ENCODE data around the gene ADAMTS13.
"Not testable (repeated sequence)": the region's sequence is repeated elsewhere in the genome, so short reads cannot be mapped to it uniquely, and the experiment has no call there.

The ADAMTS13 gene

DNA sequence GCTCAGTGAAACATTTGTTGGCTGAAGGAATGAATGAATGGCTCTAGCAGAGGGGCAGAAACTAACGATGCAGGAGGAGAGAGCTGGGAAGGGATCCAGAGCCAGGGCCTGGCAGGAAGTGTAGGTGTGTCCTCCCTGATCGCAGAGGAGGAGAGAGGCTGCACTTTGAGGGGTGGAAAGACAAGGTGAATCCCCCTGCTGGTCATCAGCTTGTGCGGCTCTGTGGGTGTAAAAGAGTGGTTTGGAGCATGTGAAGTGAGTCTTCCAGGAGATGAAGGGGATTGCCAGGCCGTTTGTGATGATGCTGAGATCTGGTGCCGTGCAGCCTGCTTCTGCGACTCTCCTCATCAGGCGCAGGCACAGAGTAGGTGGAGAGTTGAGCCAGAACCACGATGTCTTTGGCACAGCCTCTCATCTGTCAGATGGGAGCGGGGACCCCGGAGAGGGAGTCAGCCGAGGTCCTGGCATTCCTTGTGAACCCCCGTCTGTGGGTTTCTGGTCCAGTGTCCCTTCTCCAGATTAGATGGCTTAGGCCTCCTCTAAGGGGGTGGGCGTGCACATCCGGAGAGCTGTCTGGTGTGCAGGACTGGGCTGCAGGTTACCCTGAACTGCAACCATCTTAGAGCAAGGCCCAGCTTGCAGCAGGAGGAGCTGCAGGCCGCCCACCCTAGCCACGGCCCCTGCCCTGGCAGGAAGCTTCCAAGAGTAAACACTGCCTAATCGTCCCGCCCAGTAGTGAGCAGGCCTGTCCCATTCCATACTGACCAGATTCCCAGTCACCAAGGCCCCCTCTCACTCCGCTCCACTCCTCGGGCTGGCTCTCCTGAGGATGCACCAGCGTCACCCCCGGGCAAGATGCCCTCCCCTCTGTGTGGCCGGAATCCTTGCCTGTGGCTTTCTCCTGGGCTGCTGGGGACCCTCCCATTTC, at the start of gene ADAMTS13:
Gene ADAMTS13, plus strand, starts transcription at position 753 of the 928 bp plus-strand sequence. Its CDS starts 77 bp downstream, at position 830.
- no peak for DNase-seq

DNA sequence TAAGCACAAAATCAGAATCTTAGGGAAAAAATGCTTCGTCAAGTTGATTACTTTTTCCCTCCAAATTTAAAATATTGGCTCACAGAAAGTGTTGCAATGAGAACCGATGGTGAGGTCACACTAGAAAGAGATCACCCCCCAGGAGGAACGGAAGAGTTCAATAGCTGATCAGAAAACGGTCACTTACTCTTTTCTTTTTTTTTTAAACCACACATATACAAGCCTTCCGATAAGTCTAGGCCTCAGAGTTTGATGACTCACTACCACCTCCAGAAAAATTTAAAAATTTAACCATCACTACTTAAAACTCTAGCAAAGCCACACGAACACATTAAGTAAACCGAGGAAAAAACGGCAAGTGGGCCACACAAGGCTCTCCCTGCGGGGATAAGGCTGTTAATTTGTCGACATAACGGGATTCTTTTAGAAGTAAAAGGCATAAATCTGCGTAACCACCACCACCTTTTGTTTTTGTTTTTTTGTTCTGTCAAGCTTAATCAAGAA, 47.5 kb upstream of the ADAMTS13 start:
- DNase-seq = no peak

DNA sequence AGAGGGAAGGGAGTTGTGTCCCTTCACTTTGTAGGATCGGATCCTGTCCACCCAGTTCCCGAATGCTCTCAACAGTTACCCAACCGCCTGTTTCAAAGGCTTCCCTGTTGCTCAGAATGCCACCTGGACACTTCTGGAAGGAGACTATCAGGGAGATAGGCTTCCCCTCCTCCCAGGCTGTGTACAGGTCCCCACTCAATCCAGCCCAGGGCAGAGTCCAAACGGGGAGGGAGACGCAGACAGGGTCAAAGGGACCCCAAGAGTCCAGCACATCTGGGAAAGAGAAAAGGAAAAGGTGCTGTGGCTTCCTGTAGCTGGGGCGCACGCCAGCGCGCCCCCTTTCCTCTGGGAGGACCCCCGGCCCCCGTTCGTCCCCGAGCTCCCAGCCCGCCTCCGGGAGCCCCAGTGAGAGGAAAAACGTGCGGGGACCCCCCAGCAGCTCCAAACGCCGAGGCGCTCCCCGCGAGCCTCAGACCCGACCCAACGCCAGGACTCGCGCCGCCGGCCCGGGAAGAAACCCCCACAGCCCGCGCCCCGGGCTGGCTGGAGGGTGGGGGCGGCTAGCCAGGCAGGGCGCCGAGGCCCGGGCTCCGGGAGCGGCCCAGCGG, 46.9 kb upstream of the ADAMTS13 start:
- DNase-seq = peak in 1 of 2 experiments; percentile 54

DNA sequence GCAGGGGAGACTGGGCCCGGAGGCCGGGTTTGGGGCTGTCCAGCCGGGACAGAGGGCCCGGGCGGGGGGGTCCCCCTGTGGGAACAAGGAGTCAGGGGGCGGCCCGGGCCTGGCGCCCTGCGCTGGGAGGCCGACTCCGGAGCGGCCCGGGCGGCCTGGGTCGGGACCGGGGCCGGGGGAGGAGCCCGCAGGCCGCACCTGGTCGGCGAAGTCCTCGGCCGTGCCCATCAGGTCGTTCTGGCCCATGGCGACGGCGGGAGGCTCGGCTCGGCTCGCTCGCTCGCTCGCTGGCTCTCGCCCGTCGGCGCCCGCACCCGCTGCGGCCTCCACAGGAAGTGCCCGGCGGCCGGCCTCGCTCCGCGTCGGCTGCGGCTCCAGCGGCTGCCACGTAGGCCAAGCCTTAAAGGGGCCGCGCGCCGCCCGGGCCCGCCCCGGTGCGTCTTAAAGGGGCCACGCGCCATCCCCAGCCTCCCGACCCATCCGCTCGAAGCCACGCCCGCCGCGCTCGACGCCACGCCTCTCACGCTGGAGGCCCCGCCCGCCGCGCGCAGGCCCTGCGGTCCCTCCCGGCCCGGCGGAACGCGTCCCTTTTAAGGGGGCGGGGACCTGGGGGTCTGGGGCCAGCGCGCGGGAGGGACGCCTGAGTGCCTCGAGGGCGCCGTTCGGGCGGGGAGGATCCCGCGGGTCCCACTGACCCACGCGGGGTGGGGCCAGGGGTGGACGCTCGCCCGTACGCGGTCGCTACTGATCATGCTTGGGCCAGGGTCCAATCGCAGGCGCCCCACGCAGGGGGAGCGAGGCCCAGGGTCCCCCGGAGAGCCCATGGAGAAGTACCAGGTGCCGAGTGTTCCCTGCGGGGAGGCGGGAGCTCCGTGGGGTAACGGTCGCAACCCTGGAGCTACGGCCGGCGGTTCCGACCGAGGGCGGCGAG, 46.2 kb upstream of the ADAMTS13 start, which contains the start of the genes STKLD1 and SURF4:
Gene STKLD1, plus strand, starts transcription at position 643 of the 931 bp plus-strand sequence. Its CDS starts 108 bp downstream, at position 751.
Gene SURF4, minus strand, starts transcription at position 337 of the 931 bp plus-strand sequence. Its CDS starts 91 bp downstream, at position 246.
- DNase-seq = peak; percentile 91 to 96

DNA sequence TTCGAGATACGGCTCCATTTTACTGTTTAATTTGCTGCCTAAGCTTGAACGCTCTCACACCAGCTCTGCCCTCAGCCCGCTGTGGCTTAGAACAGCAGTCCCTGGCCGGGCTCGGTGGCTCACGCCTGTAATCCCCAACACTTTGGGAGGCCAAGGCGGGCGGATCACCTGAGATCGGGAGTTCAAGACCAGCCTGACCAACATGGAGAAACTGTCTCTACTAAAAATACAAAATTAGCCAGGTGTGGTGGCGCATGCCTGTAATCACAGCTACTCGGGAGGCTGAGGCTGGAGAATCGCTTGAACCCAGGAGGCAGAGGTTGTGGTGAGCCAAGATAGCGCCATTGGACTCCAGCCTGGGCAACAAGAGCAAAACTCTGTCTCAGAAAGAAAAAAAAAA, 44.9 kb upstream of the ADAMTS13 start:
- not testable (repeated sequence) for DNase-seq

DNA sequence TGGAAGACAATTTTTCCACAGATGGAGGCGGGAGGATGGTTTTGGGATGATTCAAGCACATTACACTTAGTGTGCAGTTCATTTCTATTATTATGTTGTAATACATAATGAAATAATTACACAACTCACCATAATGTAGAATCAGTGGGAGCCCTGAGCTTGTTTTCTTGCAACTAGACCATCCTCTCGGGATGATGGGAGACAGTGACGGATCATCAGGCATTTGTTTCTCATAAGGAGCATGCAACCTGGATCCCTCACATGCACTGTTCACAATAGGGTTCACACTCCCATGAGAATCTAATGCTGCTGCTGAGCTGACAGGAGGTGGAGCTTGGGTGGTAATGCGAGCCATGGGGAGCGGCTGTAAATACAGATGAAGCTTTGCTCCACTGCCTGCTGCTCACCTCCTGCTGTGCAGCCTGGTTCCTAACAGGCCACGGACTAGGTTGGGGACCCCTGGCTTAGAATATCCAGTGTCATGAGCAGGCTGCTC, 44.4 kb upstream of the ADAMTS13 start:
- DNase-seq = no peak

DNA sequence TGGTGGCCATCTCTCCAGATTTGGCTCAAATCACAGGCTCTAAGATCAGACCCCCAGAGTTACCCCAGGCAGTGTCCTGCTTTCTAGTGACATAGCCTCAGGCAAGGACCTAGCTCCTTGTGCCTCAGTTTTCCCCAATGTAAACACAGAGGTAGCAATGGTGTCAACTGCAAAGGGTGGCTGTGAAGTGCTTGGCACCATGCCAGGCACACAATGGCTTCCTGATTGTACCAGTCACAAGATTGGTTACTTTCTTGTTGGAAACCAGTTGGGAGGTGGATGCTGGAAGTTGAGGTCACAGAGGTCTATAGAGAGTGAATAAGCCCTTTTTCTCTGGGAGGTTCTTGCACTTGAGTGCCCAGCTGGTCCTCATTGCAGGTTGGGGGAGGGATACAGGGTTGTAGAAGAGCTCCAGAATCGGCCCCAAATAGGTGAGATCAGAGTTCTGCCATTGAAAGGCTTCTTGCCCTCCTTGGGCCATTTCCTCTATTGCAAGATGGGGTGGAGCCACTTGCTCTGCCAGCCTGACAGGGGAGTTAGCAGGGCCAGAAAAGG, 43.7 kb upstream of the ADAMTS13 start:
- DNase-seq = no peak

DNA sequence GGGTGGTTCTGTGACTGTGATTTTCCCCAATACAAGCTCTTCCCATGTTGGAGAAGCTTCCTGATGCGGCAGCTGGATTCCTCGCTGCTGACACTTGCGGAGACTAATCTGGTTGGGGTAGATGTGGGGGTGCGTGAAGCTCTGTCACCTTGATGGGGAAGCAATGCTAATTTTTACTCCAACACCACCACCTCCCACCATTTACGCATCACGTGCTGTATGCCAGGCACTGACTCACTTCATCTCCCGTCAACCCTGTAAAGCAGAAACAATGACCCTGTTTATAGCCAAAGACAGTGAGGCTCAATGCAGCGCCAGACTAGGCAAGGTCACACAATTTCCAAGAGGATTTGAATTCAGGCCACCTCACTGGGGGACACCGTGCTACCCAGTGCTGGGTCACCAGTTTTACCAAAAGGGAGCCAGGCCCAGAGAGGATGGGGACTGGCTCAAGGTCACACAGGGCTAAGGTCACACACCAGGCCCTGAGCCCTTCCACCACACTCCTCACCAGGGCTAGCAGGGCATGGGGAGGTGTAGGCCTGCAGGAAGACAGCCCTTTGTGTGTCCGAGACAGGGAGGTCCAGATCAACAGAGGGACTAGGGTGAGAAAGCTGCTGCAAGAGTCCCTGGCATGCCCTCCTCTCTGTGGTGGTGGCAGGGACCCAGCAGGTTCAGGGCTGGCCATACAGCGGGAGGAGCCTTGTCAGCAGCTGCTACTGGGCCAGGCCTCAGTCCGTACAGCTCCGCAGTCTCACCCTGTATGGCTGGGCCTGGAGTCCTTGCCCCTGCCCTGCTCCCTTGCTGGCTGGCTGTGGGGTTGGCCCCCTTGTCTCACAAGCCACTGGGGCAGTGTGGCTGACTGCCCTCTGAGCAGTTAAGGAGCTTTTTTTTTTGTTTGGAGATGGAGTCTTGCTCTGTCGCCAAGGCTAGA, 42.7 kb upstream of the ADAMTS13 start:
- DNase-seq = no peak

DNA sequence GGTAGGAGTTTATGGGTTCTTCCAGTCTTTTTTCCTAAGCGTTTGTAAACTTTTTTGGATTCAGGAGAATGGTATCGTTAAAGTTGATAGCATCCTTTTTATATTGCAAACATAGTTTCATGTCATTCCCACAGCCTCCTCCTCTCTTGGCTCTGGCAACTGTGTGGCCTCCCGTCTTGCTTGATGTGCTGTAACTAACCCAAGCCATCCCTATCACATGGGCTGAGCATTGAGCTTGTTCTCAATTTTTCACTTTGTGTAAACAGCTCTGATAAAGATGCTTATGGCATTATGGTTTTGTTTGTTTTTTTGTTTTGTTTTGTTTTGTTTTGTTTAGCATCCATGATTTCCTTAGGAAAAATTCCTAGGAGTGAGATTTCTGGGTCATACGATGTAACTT, 41.4 kb upstream of the ADAMTS13 start:
- DNase-seq = no peak

DNA sequence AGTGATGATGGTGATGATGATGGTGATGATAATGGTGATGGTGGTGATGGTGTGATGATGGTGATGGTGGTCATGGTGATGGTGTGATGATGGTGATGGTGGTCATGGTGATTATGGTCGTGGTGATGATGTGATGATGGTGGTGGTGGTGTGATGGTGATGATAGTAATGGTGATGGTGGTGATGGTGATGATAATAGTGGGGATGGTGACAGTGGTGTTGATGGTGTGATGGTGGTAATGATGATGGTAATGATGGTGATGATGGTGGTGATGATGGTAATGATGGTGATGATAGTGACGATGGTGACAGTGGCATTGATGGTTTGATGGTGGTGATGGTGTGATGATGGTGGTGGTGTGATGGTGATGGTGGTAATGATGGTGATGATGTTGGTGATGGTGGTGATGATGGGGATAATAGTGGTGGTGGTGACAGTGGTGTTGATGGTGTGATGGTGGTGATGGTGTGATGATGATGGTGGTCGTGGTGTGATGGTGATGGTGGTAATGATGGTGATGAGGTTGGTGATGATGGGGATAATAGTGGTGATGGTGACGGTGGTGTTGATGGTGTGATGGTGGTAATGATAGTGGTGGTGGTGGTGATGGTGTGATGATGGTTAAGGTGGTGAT, 39.5 kb upstream of the ADAMTS13 start:
- DNase-seq = no peak

DNA sequence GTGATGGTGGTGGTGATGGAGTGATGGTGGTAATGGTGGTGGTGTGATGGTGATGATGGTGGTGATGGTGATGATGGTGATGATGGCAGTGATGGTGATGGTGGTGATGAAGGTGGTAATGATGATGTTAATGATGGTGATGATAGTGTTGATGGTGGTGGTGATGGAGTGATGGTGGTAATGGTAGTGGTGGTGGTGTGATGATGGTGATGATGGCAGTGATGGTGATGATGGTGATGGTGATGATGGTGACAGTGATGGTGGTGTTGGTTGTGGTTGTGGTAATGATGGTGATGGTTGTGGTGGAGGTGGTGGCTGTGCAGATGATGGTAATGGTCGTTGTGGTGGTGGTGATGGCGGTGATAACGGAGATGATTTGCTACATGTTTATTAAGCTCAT, 38.7 kb upstream of the ADAMTS13 start:
- DNase-seq = no peak

DNA sequence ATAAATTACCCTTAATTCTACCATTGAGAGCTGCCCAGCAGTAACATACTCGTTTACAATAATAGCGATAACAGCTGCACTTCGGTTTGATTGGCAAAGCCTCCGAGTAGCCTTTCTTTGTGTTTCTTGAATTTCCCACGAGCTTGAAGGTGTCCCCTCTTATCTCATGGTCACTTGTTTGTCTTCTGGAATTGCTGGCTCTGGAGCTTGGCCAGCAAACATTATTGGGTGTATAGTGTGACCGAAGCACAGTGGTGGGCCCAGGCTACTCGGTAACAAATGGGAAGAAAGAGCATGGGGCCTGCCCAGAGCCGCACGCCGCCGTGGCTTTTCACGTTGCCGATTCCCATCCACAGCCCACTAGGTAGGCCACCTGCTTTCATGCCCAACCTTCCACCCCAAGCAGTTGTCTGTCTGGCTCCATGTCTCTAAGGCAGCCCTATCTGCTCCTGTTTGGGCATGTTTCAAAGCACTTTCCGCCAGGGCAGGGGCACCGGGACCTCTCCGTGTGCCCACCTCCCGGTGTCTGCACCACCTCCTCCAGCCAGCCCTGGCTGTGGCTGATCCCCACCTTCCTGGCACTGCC, 37.3 kb upstream of the ADAMTS13 start:
- DNase-seq = no peak

DNA sequence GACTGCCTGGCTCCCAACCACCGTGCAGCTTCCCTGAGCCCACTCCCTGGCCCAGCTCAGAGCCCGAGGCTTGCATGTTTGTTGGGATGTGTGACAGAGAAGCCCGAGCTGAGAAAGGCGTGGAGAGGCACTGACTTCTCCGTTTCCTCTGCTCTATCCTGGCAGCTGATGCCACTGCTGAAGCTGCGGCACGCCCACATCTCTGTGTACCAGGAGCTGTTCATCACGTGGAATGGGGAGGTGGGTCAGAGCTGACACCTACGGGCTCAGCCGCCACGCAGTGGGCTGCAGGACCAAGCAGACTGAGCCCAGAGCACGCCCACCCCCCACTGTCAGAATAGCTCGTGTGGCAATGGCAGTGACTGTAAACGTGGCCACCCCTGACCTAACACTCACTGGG, 36.7 kb upstream of the ADAMTS13 start:
- no peak for DNase-seq

DNA sequence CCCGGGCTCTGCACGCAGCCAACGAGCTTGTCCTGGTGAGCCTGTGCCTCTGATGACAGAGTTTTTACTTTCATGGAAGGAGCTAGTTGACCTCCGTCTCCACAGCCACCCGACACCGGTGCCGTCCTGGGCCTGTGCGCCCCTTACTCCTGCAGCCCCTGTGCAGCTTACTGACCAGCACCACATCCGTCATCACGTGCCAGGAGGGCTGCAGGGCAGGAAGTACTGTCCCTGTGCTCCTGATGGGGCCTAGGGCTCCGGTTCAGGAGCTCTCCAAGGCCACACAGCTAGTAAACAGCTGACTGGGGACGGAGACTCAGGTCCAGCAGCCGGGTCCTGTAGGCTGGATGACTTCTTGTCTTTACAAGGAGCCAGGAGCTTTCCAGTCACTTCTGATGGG, 35.8 kb upstream of the ADAMTS13 start:
- DNase-seq = no peak

DNA sequence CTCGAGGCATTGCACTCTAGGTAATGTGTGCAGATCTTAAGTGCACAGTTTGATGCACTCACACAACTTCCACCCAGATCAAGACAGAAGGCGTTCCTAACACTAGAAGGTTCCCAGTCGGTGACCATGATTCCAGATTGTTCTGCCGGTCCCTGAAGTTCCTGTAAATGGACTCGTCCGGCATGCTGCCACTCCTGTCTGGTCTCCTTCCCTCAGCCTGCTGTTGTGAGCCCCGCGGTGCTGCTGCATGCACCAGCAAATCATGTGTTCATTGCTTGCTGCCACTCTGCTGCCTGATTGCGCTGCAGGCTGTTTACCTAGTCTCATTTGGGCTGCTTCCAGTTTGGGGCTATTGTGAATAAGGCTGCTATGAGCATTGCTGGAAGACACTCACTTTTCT, 34.5 kb upstream of the ADAMTS13 start:
- DNase-seq = no peak

DNA sequence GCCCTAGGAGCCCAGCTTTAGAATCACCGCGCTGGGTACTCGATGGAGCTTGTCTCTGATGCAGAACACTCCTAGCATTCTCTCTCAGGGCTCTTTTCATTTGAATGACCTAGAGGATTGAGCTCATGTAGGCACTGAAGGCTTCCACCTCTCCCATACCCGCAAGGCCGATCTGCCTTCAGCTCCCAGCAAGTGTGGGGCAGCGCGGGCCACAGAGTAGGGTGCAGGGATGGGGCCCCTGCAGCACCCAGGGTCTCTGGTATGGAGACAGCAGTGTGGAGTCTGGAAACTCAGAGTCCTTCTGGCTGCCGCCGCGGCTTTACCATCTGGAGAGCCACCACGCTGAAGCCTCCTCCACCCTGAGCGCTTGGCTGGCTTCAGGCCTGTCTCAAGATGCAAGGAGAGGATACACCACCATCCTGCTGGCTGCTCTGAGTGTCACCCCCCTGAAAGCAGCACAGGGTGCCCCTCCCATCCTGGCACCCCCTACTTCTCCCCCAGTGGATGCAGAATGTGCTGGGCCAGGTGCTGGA, 33.1 kb upstream of the ADAMTS13 start:
- DNase-seq = peak in 1 of 2 experiments; percentile 76

DNA sequence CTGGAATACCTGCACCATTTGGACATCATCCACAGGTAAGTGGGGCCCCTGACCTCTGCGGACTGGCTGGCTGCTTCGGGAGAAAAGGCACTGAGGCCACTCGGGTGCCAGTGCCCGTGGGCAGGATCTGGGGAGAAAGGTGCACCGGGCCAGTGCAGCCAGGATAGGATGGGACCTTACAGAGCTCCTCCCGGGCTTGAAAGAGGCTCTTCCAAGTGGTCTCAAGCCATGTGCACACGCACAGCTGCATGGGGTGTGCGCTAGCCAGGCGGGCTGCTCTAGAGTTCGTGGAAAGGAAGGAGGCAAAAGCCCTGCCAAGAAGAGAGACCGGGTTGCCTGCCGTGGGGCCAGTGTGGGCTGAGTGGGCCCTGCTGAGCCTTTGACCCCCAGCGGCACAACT, 32.6 kb upstream of the ADAMTS13 start:
- no peak for DNase-seq

DNA sequence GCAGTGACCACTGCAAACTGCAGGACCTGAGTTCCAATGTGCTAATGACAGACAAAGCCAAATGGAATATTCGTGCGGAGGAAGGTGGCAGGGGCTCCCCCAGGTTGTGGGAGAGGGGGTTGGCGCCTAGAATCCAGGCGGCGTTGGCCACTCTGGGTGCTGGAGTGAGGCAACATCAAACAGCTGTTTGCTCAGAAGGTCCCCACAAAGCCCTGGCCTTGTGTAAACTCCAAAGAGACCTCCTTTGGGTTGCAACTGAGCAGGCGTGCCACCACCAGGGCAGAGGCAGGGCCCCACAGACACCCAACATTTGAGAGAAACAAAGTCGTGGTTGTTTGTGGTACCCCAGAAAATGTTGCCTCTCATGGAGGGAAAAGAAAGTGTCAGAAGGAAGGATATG, 31.5 kb upstream of the ADAMTS13 start:
- no peak for DNase-seq

DNA sequence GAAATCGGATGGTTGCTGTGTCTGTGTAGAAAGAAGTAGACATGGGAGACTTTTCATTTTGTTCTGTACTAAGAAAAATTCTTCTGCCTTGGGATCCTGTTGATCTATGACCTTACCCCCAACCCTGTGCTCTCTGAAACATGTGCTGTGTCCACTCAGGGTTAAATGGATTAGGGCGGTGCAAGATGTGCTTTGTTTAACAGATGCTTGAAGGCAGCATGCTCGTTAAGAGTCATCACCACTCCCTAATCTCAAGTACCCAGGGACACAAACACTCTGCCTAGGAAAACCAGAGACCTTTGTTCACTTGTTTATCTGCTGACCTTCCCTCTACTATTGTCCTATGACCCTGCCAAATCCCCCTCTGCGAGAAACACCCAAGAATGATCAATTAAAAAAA, 30.7 kb upstream of the ADAMTS13 start:
- DNase-seq = not testable (repeated sequence)

DNA sequence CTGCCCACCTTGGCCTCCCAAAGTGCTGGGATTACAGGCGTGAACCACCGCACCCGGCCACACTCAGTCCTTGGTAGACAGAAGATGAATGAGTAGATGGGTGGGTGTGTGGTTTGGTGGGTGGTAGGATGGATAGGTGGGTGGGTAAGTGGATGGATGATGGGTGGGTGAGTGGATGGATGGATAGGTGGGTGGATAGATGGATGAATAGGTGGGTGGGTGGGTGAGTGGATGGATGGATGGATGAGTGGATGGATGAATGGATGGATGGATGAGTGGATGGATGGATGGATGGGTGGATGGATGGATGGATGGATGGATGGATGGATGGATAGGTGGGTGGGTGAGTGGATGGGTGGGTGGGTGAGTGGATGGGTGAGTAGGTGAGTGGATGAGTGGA, 29.9 kb upstream of the ADAMTS13 start:
- DNase-seq = not testable (repeated sequence)

All from NCI-H524 (cell line).